ENCODE results near the gene HPN.
A peak's percentile ranks its signal among the peaks of the same experiment; 100 is the strongest.
"Not testable (repeated sequence)": the region's sequence is repeated elsewhere in the genome, so short reads cannot be mapped to it uniquely, and the experiment has no call there.

Gene HPN

GRCh38 chr19:35041548-35042055 lies at the start of gene HPN:
Gene HPN (plus strand): TSS chr19:35041721. CDS start chr19:35042507, 786 bp downstream.
- DNase-seq: no peak

- DNase-seq: not testable (repeated sequence)
These were observed 48.9 kb upstream of the HPN start for GRCh38 chr19:34992582-34992981.

GRCh38 chr19:34994286-34994642 lies 47.3 kb upstream of the HPN start:
- DNase-seq: no peak

- DNase-seq: peak; percentile 36
These were observed 46.6 kb upstream of the HPN start for GRCh38 chr19:34994643-34995541.

GRCh38 chr19:34995551-34995950 lies 46.0 kb upstream of the HPN start:
- no peak for DNase-seq

- no peak for DNase-seq
These were observed 44.4 kb upstream of the HPN start for GRCh38 chr19:34997071-34997617.

GRCh38 chr19:34998224-34998623 lies 43.3 kb upstream of the HPN start:
- DNase-seq: not testable (repeated sequence)

- no peak for DNase-seq
These were observed 42.6 kb upstream of the HPN start for GRCh38 chr19:34998777-34999497.

GRCh38 chr19:34999498-35000337 lies 41.8 kb upstream of the HPN start, which contains the start of gene GRAMD1A:
Gene GRAMD1A (plus strand): TSS chr19:35000323. CDS start chr19:35000479, 156 bp downstream.
- peak; percentile 92 for DNase-seq

GRCh38 chr19:35000338-35000646 lies 41.2 kb upstream of the HPN start:
- no peak for DNase-seq

GRCh38 chr19:35000647-35001501 lies 40.6 kb upstream of the HPN start:
- peak; percentile 70 for DNase-seq

GRCh38 chr19:35002037-35002535 lies 39.4 kb upstream of the HPN start:
- DNase-seq: no peak

- DNase-seq: no peak
These were observed 36.8 kb upstream of the HPN start for GRCh38 chr19:35004517-35005255.

- no peak for DNase-seq
These were observed 36.1 kb upstream of the HPN start for GRCh38 chr19:35005256-35005977.

GRCh38 chr19:35006007-35006341 lies 35.5 kb upstream of the HPN start:
- not testable (repeated sequence) for DNase-seq

GRCh38 chr19:35006342-35006998 lies 35.1 kb upstream of the HPN start:
- no peak for DNase-seq

- no peak for DNase-seq
These were observed 34.5 kb upstream of the HPN start for GRCh38 chr19:35006999-35007365.

- DNase-seq: not testable (repeated sequence)
These were observed 34.1 kb upstream of the HPN start for GRCh38 chr19:35007427-35007826.

GRCh38 chr19:35008891-35009341 lies 32.6 kb upstream of the HPN start:
- no peak for DNase-seq

Measured in inflammatory macrophage treated with lipopolysaccharide for 4 hours (primary cell).